Caco-2 (cell line): ENCODE measurements around the gene ADAMTS2. TPM values are rescaled to one million over a fixed set of nuclear protein-coding genes. Genes with fewer than 3 reads are reported as not detected.

ENCODE experiments used
- BruUV-seq: library from RNA; stranded (reverse); fragments of 400-500 nt; replicated peaks from 2 replicates; lab custom pipeline; 2021; lab: Mats Ljungman, UMichigan
- CTCF ChIA-PET: fragments of 300-600 bp; sonication (Branson Sonifier 250); formaldehyde crosslinking; loops from one replicate; lab custom pipeline; 2022; ENCODE audit warnings: antibody characterized with exemption; lab: Charles Lee
- POLR2A ChIA-PET: fragments of 300-600 bp; sonication (Branson Sonifier 250); formaldehyde crosslinking; loops from one replicate; lab custom pipeline; 2022; ENCODE audit warnings: antibody characterized with exemption; lab: Charles Lee
- DNase-seq, 2 experiments: peaks; one replicate each; pipeline versions ENCODE4 v3.0.0 to v3.0.0-alpha.2; 2020 to 2022
- H3K27me3 ChIP-seq: replicated peaks from 2 replicates; pipeline ENCODE4 v1.6.0; 2011; ENCODE audit warnings: low read length; ENCODE audit not compliant: control insufficient read depth, insufficient read depth
- H3K36me3 ChIP-seq: 2 replicates; pipeline ENCODE4 v1.5.1; 2011; ENCODE audit warnings: low read length; ENCODE audit not compliant: control insufficient read depth, insufficient read depth
- H3K4me1 ChIP-seq: fragments of 250-450 bp; sonication (Bioruptor Pico); 2 replicates; pipeline ENCODE4 v1.5.1; 2020; ENCODE audit warnings: mild to moderate bottlenecking
- H3K4me3 ChIP-seq: 2 replicates; pipeline ENCODE4 v1.5.1; 2011; ENCODE audit warnings: low read depth, mild to moderate bottlenecking, control low read depth, low read length
- H3K9me3 ChIP-seq: fragments of 250-450 bp; sonication (Bioruptor Pico); 2 replicates; pipeline ENCODE4 v1.5.1; 2020; ENCODE audit warnings: mild to moderate bottlenecking, moderate library complexity
- H3K27ac Mint-ChIP-seq: one replicate; pipeline ENCODE4 v1.8.0; 2022; ENCODE audit warnings: mixed read lengths; ENCODE audit not compliant: unreplicated experiment
- H3K27me3 Mint-ChIP-seq: one replicate; pipeline ENCODE4 v1.8.0; 2022; ENCODE audit warnings: mixed read lengths; ENCODE audit not compliant: insufficient read depth, unreplicated experiment
- H3K36me3 Mint-ChIP-seq: one replicate; pipeline ENCODE4 v1.8.0; 2022; ENCODE audit warnings: mild to moderate bottlenecking, mixed read lengths; ENCODE audit not compliant: insufficient read depth, unreplicated experiment
- H3K4me1 Mint-ChIP-seq: one replicate; pipeline ENCODE4 v1.8.0; 2022; ENCODE audit warnings: low read depth, mixed read lengths; ENCODE audit not compliant: unreplicated experiment
- H3K4me3 Mint-ChIP-seq: one replicate; pipeline ENCODE4 v1.8.0; 2022; ENCODE audit warnings: mild to moderate bottlenecking, moderate library complexity, mixed read lengths; ENCODE audit not compliant: unreplicated experiment
- H3K9me3 Mint-ChIP-seq: one replicate; pipeline ENCODE4 v1.8.0; 2022; ENCODE audit warnings: mixed read lengths; ENCODE audit not compliant: unreplicated experiment
- CTCF ChIP-seq, 2 experiments: fragments of 200-600 bp in 1 of 2; IDR thresholded peaks; 1 replicate in 1 of 2; 2 replicates in 1 of 2; pipeline versions ENCODE4 v1.5.1 to v1.8.0; 2011 to 2022; ENCODE audit warnings: antibody characterized with exemption in 1 of 2, control low read depth in 1 of 2, inconsistent platforms in 1 of 2, low read depth in 1 of 2, low read length in 1 of 2, mild to moderate bottlenecking in 1 of 2, moderate library complexity in 1 of 2; ENCODE audit not compliant: insufficient read depth in 1 of 2, severe bottlenecking in 1 of 2, unreplicated experiment in 1 of 2
- intact Hi-C: fragments of 100-400 bp; cut with micrococcal nuclease; formaldehyde crosslinking; loops from one replicate; pipeline ENCODE4 v1.10.0; 2022; ENCODE audit not compliant: unreplicated experiment
- total RNA-seq: library from RNA; stranded (reverse); gene quantifications from 2 replicates; pipeline ENCODE4 v1.2.3, GENCODE V29; 2022

ADAMTS2 gene
- total RNA-seq, 1 experiment from 2014 or later = 0.05 TPM

DNA sequence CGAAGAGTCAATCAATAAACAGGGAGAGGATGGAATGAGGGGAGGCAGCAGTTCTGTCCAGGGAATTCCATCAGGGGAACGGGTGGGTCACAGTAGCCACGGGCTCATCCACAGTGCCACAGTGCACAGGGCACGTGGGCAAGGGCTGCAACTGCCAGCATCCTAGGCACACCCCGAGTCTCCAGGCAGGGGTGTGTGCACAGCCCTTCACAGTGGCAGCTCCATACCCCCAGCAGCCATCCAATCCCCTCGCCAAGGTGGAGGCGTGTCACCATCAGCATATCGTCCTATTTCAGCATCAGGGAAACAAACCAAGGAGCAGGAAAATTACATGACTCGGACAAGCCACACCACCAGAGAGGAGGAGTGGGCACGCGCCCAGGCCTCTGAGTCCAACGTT, 133.6 kb downstream of the ADAMTS2 start:
- CTCF ChIA-PET = no interaction called here
- no peaks in the 10 kb centered on the region for H3K9me3 ChIP-seq
- no peak for TF ChIP-seq CTCF (IDR thresholded peaks at IDR 0.05; ENCODE audit: insufficient read depth in 1 of 2, low read depth in 1 of 2, low read length in 1 of 2, severe bottlenecking in 1 of 2, unreplicated experiment in 1 of 2)
- Mint-ChIP-seq H3K4me1 (no peaks in the 10 kb centered on the region), H3K36me3 (no peaks in the 10 kb centered on the region), H3K9me3 (peaks cover 6% of the 10 kb centered on the region), H3K27ac (no peak overlapping the region), H3K27me3 (no peaks in the 10 kb centered on the region), H3K4me3 (no peak overlapping the region)
- no peaks in the 10 kb centered on the region for H3K36me3 ChIP-seq
- H3K4me1 ChIP-seq = no peaks in the 10 kb centered on the region
- intact Hi-C loops = no loop called here
- POLR2A ChIA-PET = no interaction called here
- BruUV-seq = no TSS peak
- no peak overlapping the region for H3K4me3 ChIP-seq
- no peak for DNase-seq
- no peaks in the 10 kb centered on the region for H3K27me3 ChIP-seq

DNA sequence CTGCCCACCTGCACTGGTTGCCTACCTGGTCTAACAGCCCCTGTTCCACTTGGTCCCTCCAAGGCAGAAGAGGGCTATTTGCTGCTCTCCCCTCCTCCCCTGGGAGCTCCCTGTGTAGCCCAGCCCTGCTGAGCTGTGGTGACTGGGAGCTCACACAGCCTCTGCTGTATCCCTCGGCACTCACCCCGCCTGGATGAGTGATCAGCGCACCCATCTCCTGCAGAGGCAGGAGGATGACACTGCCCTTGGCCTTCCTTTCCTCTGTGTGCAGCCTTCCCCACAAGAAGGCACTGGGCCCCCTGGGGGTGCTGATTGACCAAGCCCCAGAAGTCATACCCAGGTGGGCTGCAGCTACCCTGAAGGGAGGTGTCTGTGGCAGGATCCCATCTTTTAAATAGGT, 134.2 kb downstream of the ADAMTS2 start:
- DNase-seq = no peak
- no peak overlapping the region for H3K4me3 ChIP-seq
- CTCF ChIA-PET = no interaction called here
- H3K36me3 ChIP-seq = no peaks in the 10 kb centered on the region
- H3K9me3 Mint-ChIP-seq = peaks cover 3% of the 10 kb centered on the region
- no peak for TF ChIP-seq CTCF (IDR thresholded peaks at IDR 0.05; ENCODE audit: insufficient read depth in 1 of 2, low read depth in 1 of 2, low read length in 1 of 2, severe bottlenecking in 1 of 2, unreplicated experiment in 1 of 2)
- no peaks in the 10 kb centered on the region for H3K4me1 Mint-ChIP-seq
- no peaks in the 10 kb centered on the region for H3K27me3 ChIP-seq
- no peaks in the 10 kb centered on the region for H3K36me3 Mint-ChIP-seq
- H3K9me3 ChIP-seq = no peaks in the 10 kb centered on the region
- H3K27ac Mint-ChIP-seq = no peak overlapping the region
- no TSS peak for BruUV-seq
- POLR2A ChIA-PET = no interaction called here
- intact Hi-C loops = no loop called here
- H3K27me3 Mint-ChIP-seq = no peaks in the 10 kb centered on the region
- H3K4me3 Mint-ChIP-seq = no peak overlapping the region
- H3K4me1 ChIP-seq = no peaks in the 10 kb centered on the region

- TF ChIP-seq CTCF (IDR thresholded peaks at IDR 0.05; ENCODE audit: insufficient read depth in 1 of 2, low read depth in 1 of 2, low read length in 1 of 2, severe bottlenecking in 1 of 2, unreplicated experiment in 1 of 2) = no peak
- no peaks in the 10 kb centered on the region for H3K9me3 ChIP-seq
- ChIA-PET CTCF (no interaction called here), POLR2A (no interaction called here)
- no peak for DNase-seq
- H3K36me3 ChIP-seq = no peaks in the 10 kb centered on the region
- Mint-ChIP-seq H3K9me3 (no peaks in the 10 kb centered on the region), H3K27me3 (no peaks in the 10 kb centered on the region), H3K4me1 (no peaks in the 10 kb centered on the region), H3K27ac (no peak overlapping the region), H3K36me3 (no peaks in the 10 kb centered on the region), H3K4me3 (no peak overlapping the region)
- intact Hi-C loops = no loop called here
- no peaks in the 10 kb centered on the region for H3K4me1 ChIP-seq
- no peak overlapping the region for H3K4me3 ChIP-seq
- BruUV-seq = no TSS peak
- no peaks in the 10 kb centered on the region for H3K27me3 ChIP-seq
Measured at GRCh38 chr5:179210478-179210877, 134.8 kb downstream of the ADAMTS2 start.
